Measurements from ENCODE around the gene NQO2. TPM values are rescaled to one million over a fixed set of nuclear protein-coding genes. Genes with fewer than 3 reads are reported as not detected.

The NQO2 gene
- total and polyA plus RNA-seq, 2 of the 13 experiments (the other 11 are each of a cell fraction or from before 2014, with no cell fraction given) = 32.2 to 56.5 TPM

- TF ChIP-seq ARID4A (CRISPR knock-in tag; IDR thresholded peaks at IDR 0.05; ENCODE audit: borderline replicate concordance) (peak; percentile 87; the same call in 1 of the 2 replicates), ZNF34 (CRISPR knock-in tag; IDR thresholded peaks at IDR 0.05; ENCODE audit: borderline replicate concordance) (peak; percentile 65; the same call in 1 of the 2 replicates), ARNT2 (CRISPR knock-in tag; IDR thresholded peaks at IDR 0.05; ENCODE audit: low read depth) (peak; percentile 79), MLLT10 (CRISPR knock-in tag; IDR thresholded peaks at IDR 0.05) (no peak), SOX5 (CRISPR knock-in tag; IDR thresholded peaks at IDR 0.05; ENCODE audit: borderline replicate concordance) (no peak; the same call in 1 of the 2 replicates), DMAP1 (CRISPR knock-in tag; IDR thresholded peaks at IDR 0.05) (peak; percentile 87), ZNF446 (CRISPR knock-in tag; IDR thresholded peaks at IDR 0.05) (peak; percentile 84), CBX1 (IDR thresholded peaks at IDR 0.05; ENCODE audit: low read depth) (peak; percentile 81), ZHX2 (IDR thresholded peaks at IDR 0.05; ENCODE audit: low read depth) (peak; percentile 33; the same call in 1 of the 2 replicates), ZHX2 (CRISPR knock-in tag; IDR thresholded peaks at IDR 0.05; ENCODE audit: borderline replicate concordance) (0 out of 2 replicates have a peak, but pooled peaks have one; percentile 60), ZFX (CRISPR knock-in tag; IDR thresholded peaks at IDR 0.05; ENCODE audit: low read depth) (peak; percentile 69; the same call in 1 of the 2 replicates), ZNF710 (CRISPR knock-in tag; IDR thresholded peaks at IDR 0.05; ENCODE audit: borderline replicate concordance) (peak; percentile 81; the same call in 1 of the 2 replicates), ZNF839 (CRISPR knock-in tag; IDR thresholded peaks at IDR 0.05; ENCODE audit: borderline replicate concordance) (no peak; the same call in none of the 2 replicates), ZNF557 (CRISPR knock-in tag; IDR thresholded peaks at IDR 0.05) (0 out of 2 replicates have a peak, but pooled peaks have one; percentile 62), TOE1 (CRISPR knock-in tag; IDR thresholded peaks at IDR 0.05) (peak; percentile 54), ZNF644 (CRISPR knock-in tag; IDR thresholded peaks at IDR 0.05; ENCODE audit: low read depth) (peak; percentile 51)
Observed at GRCh38 chr6:2988426-2989331, 11.0 kb upstream of the NQO2 start (continued).
